ENCODE data around the gene NTSR1.

NTSR1 gene

DNA sequence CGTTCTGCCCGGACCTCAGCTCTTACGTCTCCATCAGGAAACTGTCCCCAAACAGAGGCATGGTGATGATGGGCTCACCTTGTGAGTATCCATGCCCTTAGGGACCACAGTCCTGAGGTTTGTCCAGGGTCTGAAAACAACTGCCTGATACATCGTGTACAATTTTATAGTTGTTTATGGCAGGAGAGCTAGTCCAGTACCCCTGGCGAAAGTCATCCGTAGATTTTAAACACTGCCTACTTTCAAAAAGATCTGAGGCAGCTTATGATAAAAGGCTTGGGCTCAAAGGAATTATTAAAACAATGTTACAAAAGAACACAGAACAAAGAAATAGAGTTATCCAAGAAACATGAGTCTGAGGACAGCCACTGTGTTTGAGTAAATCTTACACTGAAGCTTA lies 14.0 kb downstream of the NTSR1 start:
- H3K4me3 ChIP-seq (replicated peaks in 1 of 2; ENCODE audit: low read depth in 2 of 2, low read length in 2 of 2) = no peak overlapping the region
- TF ChIP-seq, protein P1, sequence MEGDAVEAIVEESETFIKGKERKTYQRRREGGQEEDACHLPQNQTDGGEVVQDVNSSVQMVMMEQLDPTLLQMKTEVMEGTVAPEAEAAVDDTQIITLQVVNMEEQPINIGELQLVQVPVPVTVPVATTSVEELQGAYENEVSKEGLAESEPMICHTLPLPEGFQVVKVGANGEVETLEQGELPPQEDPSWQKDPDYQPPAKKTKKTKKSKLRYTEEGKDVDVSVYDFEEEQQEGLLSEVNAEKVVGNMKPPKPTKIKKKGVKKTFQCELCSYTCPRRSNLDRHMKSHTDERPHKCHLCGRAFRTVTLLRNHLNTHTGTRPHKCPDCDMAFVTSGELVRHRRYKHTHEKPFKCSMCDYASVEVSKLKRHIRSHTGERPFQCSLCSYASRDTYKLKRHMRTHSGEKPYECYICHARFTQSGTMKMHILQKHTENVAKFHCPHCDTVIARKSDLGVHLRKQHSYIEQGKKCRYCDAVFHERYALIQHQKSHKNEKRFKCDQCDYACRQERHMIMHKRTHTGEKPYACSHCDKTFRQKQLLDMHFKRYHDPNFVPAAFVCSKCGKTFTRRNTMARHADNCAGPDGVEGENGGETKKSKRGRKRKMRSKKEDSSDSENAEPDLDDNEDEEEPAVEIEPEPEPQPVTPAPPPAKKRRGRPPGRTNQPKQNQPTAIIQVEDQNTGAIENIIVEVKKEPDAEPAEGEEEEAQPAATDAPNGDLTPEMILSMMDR (IDR thresholded peaks at IDR 0.05; ENCODE audit: low read depth, low read length) = no peak

DNA sequence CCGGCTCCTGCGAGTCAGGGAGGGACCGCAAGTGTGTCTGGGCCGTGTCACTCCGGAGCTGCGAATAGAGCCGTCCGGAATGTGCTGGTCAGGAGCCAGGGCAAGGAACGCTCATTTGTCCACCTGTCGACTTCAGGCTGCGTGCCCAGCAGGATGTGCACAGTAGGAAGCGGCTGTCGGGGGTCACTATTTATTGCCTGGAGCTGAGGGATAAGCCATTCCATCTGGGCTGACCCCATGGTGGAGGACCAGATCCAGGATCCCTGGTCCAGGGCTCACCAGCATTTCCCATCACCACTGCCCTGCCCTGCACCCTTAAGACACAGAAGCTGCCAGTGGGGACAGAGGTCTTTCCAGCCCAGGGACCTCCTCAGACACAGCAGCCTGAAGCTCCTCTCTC lies 14.7 kb downstream of the NTSR1 start:
- no peak for DNase-seq (ENCODE audit: low read depth in 2 of 2)
- TF ChIP-seq, protein P1 (IDR thresholded peaks at IDR 0.05; ENCODE audit: low read depth, low read length) = no peak
- no peak overlapping the region for H3K4me3 ChIP-seq (replicated peaks in 1 of 2; ENCODE audit: low read depth in 2 of 2, low read length in 2 of 2)

More for the DNA sequence above, 14.0 kb downstream of the NTSR1 start:
- no peak for DNase-seq (ENCODE audit: low read depth in 2 of 2)

DNA sequence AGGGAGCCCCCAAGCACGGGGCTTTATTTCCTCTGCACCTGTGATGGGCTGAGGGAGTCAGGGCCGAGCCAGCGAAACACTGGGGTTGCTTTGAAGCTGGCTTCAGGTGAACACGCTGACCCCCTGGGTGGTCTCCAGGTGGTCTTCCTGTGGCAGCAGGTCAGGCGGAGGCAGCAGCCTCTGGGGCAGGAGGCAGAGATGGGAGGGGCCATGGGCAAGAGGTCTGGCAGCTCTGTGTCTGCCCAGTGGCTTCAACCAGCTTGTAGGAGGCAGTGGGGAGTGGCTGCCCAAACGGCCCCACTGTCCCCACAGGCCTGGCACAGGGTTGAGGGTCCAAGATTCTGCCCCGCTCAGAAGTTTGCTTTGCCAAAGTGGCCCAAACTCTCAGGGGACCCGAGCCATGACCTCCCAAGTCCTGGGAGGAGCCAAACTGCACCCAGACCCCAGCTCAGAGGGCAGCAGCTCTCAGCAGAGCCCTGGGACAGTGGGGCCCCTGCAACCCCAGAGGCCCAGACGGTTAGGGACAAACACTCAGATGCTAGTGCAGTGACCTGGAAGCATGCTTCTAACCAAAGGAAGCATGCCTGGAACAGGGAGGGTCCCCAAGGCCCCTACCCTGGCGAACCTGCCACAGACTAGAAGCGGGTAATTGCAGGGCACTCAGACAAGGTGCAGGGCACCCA lies 15.3 kb downstream of the NTSR1 start:
- TF ChIP-seq, protein P1 (IDR thresholded peaks at IDR 0.05; ENCODE audit: low read depth, low read length) = no peak
- DNase-seq (ENCODE audit: low read depth in 2 of 2) = no peak
- no peak overlapping the region for H3K4me3 ChIP-seq (replicated peaks in 1 of 2; ENCODE audit: low read depth in 2 of 2, low read length in 2 of 2)

- no peak for DNase-seq (ENCODE audit: low read depth in 2 of 2)
- no peak overlapping the region for H3K4me3 ChIP-seq (replicated peaks in 1 of 2; ENCODE audit: low read depth in 2 of 2, low read length in 2 of 2)
- TF ChIP-seq, protein P1 (IDR thresholded peaks at IDR 0.05; ENCODE audit: low read depth, low read length) = no peak
Measured at GRCh38 chr20:62724692-62725595, 16.3 kb downstream of the NTSR1 start.

- DNase-seq (ENCODE audit: low read depth in 2 of 2) = no peak
- no peak overlapping the region for H3K4me3 ChIP-seq (replicated peaks in 1 of 2; ENCODE audit: low read depth in 2 of 2, low read length in 2 of 2)
- TF ChIP-seq, protein P1 (IDR thresholded peaks at IDR 0.05; ENCODE audit: low read depth, low read length) = no peak
Measured at GRCh38 chr20:62725596-62726268, 17.1 kb downstream of the NTSR1 start.

DNA sequence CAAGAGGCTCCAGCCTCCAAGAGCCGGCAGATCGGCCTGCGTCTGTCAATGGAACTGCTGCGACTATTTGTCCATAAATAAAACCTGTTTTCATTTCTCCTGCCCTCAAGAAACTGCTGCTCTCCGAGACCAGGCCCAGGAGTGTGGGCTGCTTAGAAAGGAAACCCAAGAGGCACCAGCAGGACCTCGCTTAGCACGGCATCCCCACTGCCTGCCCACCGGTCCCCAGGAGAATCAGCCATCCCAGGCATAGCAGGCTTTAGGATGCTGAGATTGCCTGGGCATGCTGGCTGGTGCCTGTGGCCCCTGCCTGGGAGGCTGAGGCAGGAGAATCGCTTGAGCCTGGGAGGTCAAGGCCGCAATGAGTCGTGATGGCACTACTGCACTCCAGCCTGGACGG lies 17.6 kb downstream of the NTSR1 start:
- TF ChIP-seq, protein P1 (IDR thresholded peaks at IDR 0.05; ENCODE audit: low read depth, low read length) = no peak
- DNase-seq (ENCODE audit: low read depth in 2 of 2) = no peak
- H3K4me3 ChIP-seq (replicated peaks in 1 of 2; ENCODE audit: low read depth in 2 of 2, low read length in 2 of 2) = no peak overlapping the region
